Esophagus squamous epithelium (tissue), 5 donors: ENCODE data around the gene CAMTA1. TPM values are rescaled to one million over a fixed set of nuclear protein-coding genes. Genes with fewer than 3 reads are reported as not detected.

Source experiments
- DNase-seq: peaks from one replicate; lab custom pipeline; 2025; lab: John Stamatoyannopoulos, UW
- H3K27ac ChIP-seq, 4 donors: fragments of 200-600 bp; sonication (generic); one replicate each; pipeline ENCODE4 v1.5.1; 2016 to 2019; ENCODE audit warnings: mild to moderate bottlenecking in 1 of 4
- H3K27me3 ChIP-seq, 4 donors: fragments of 200-600 bp; sonication (generic); 1 replicate in 3 of 4; 2 replicates in 1 of 4; pipeline versions ENCODE4 v1.5.1 to v1.6.0; 2017 to 2021; ENCODE audit warnings: antibody characterized with exemption in 1 of 4
- H3K36me3 ChIP-seq, 3 donors: fragments of 200-600 bp; sonication (generic); one replicate each; pipeline ENCODE4 v1.5.1; 2016 to 2019
- H3K4me1 ChIP-seq, 3 donors: fragments of 200-600 bp; sonication (generic); one replicate each; pipeline ENCODE4 v1.5.1; 2017 to 2019
- H3K4me3 ChIP-seq, 4 donors: fragments of 200-600 bp; sonication (generic); 1 replicate in 3 of 4; 2 replicates in 1 of 4; pipeline ENCODE4 v1.5.1; 2016 to 2019; ENCODE audit warnings: mild to moderate bottlenecking in 2 of 4, moderate library complexity in 1 of 4
- H3K9me3 ChIP-seq, 3 donors: fragments of 200-600 bp; sonication (generic); one replicate each; pipeline ENCODE4 v1.5.1; 2016 to 2019
- CTCF ChIP-seq, 6 experiments: fragments of 450-650 bp in 4 of 6; fragments of 200-600 bp in 2 of 6; sonication (generic) in 2 of 6; IDR thresholded peaks; one replicate each; pipeline ENCODE4 v1.5.1; 2016 to 2019; ENCODE audit warnings: antibody characterized with exemption in 6 of 6, mild to moderate bottlenecking in 4 of 6, moderate library complexity in 4 of 6
- POLR2A ChIP-seq, 4 donors: fragments of 450-650 bp; IDR thresholded peaks; one replicate each; pipeline ENCODE4 v1.6.1; 2017; ENCODE audit warnings: antibody characterized with exemption in 4 of 4, mild to moderate bottlenecking in 4 of 4, moderate library complexity in 3 of 4
- WGBS, 2 donors: methylation state at CpG; one replicate each; pipeline ENCODE4 v1.1.5; 2018; 5-methylcytosine and 5-hydroxymethylcytosine counted together
- intact Hi-C: fragments of 100-400 bp; cut with DNase I; formaldehyde crosslinking; loops from one replicate; pipeline ENCODE4 v1.15.0; 2022
- total RNA-seq, 4 donors: library from RNA; depleted of rRNA; stranded (reverse); fragments of >200 nt; gene quantifications; one replicate each; pipeline ENCODE4 v1.1.0, GENCODE V29; 2016
- donor health status: DM: yes; HTN: yes; CAD: no.

The CAMTA1 gene
- total RNA-seq, 4 donors from 2014 or later = 31.3 to 77.4 (median 45.9) TPM

DNA sequence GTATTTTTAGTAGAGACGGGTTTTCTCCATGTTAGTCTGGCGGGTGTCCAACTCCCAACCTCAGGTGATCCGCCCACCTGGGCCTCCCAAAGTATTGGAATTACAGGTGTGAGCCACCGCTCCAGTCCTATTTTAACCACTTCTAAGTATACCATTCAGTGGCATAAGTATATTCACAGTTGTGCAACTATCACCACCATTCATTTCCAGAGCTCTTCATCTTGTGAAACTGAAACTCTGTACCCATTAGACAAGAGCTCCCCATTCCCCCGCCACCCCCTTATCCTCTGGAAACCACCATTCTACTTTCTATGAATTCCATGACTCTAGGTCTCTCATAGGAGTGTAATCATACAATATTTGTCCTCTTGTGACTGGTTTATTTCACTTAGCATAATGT lies 40.2 kb upstream of the CAMTA1 start:
- no peak for DNase-seq
- no peak overlapping the region for H3K27ac ChIP-seq
- H3K4me1 ChIP-seq = peaks cover 10 to 36% (median 20%) of the 10 kb centered on the region in 3 donors
- H3K36me3 ChIP-seq = no peaks in the 10 kb centered on the region
- WGBS, 2 donors = 55 to 86% methylated on average over 5 of the region's 5 CpGs
- intact Hi-C loops = no loop called here
- no peaks in the 10 kb centered on the region for H3K27me3 ChIP-seq
- no peak overlapping the region for H3K4me3 ChIP-seq
- H3K9me3 ChIP-seq = no peaks in the 10 kb centered on the region
- TF ChIP-seq CTCF (IDR thresholded peaks at IDR 0.05) = no peak
- TF ChIP-seq POLR2A (IDR thresholded peaks at IDR 0.05) = no peak

- H3K4me3 ChIP-seq = no peak overlapping the region
- H3K36me3 ChIP-seq = no peaks in the 10 kb centered on the region
- peaks cover 10 to 44% (median 20%) of the 10 kb centered on the region in 3 donors for H3K4me1 ChIP-seq
- H3K27me3 ChIP-seq = no peaks in the 10 kb centered on the region
- intact Hi-C loops = no loop called here
- H3K27ac ChIP-seq = no peak overlapping the region
- no peak for DNase-seq
- TF ChIP-seq POLR2A (IDR thresholded peaks at IDR 0.05) (no peak), CTCF (IDR thresholded peaks at IDR 0.05) (no peak)
- 89 to 93% methylated on average over 2 of the region's 2 CpGs for WGBS, 2 donors
- H3K9me3 ChIP-seq = no peaks in the 10 kb centered on the region
Observed at GRCh38 chr1:6747674-6748073, 37.6 kb upstream of the CAMTA1 start.

DNA sequence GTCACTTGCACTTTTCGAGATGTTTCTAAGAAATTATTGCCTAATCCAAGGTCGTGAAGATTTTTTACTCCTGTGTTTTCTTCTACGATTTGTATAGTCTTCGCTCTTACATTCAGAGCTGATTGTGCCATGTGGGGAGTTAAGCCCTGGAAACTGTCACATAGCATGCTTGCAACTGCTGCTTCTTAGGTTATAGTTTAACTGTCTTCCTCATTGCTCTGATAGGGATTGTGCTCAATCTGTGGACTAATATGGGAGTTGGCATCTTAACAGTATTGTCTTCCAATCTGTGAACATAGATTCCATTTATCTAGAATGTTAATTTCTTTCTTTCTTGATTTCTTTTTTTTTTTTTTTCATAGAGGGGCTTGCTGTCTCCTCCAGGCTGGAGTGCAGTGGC lies 34.8 kb upstream of the CAMTA1 start:
- Histone ChIP-seq H3K27me3 (peaks cover 0 to 4% (median 0%) of the 10 kb centered on the region in 4 donors), H3K9me3 (no peaks in the 10 kb centered on the region), H3K36me3 (no peaks in the 10 kb centered on the region), H3K4me3 (no peak overlapping the region), H3K27ac (no peak overlapping the region), H3K4me1 (peaks cover 0 to 39% (median 4%) of the 10 kb centered on the region in 3 donors)
- intact Hi-C loops = no loop called here
- DNase-seq = no peak
- TF ChIP-seq CTCF (IDR thresholded peaks at IDR 0.05) = no peak
- no peak for TF ChIP-seq POLR2A (IDR thresholded peaks at IDR 0.05)
- 91 to 94% methylated on average over 4 of the region's 4 CpGs for WGBS, 2 donors

GRCh38 chr1:6753320-6754140 lies 31.7 kb upstream of the CAMTA1 start:
- no peak for TF ChIP-seq CTCF (IDR thresholded peaks at IDR 0.05)
- no peak for TF ChIP-seq POLR2A (IDR thresholded peaks at IDR 0.05)
- WGBS, 2 donors = 46 to 50% methylated on average over 10 of the region's 10 CpGs
- Histone ChIP-seq H3K9me3 (no peaks in the 10 kb centered on the region), H3K4me1 (peaks cover 0 to 39% (median 4%) of the 10 kb centered on the region in 3 donors), H3K36me3 (no peaks in the 10 kb centered on the region), H3K27me3 (peaks cover 0 to 6% (median 0%) of the 10 kb centered on the region in 4 donors), H3K4me3 (peak overlapping the region in 2 of 4 donors; percentile 11 to 31), H3K27ac (peak overlapping the region in 3 of 4 donors; percentile 15 to 66 (median 47))
- intact Hi-C loops = no loop called here
- DNase-seq = no peak

- WGBS, 2 donors = 43 to 100% methylated on average over 1 of the region's 1 CpG
Observed at GRCh38 chr1:6756457-6756856, 28.8 kb upstream of the CAMTA1 start.

More at GRCh38 chr1:6756457-6756856, 28.8 kb upstream of the CAMTA1 start:
- H3K4me1 ChIP-seq = peaks cover 0 to 45% (median 4%) of the 10 kb centered on the region in 3 donors
- H3K27me3 ChIP-seq = peaks cover 0 to 6% (median 0%) of the 10 kb centered on the region in 4 donors
- H3K27ac ChIP-seq = no peak overlapping the region
- no peaks in the 10 kb centered on the region for H3K36me3 ChIP-seq
- intact Hi-C loops = no loop called here
- TF ChIP-seq CTCF (IDR thresholded peaks at IDR 0.05) = no peak
- TF ChIP-seq POLR2A (IDR thresholded peaks at IDR 0.05) = no peak
- no peaks in the 10 kb centered on the region for H3K9me3 ChIP-seq
- DNase-seq = no peak
- H3K4me3 ChIP-seq = no peak overlapping the region
